A549 (cell line): ENCODE measurements around the gene FAM171A1.

Experiments used
- CTCF ChIP-seq: fragments of >200 bp; sonication (Bioruptor Twin); formaldehyde crosslinking; IDR thresholded peaks from 3 replicates; pipeline ENCODE4 v1.5.1; 2016
- E2F6 ChIP-seq: IDR thresholded peaks from 2 replicates; pipeline ENCODE4 v1.6.1; 2012; ENCODE audit warnings: low read depth, borderline replicate concordance
- EHMT2 ChIP-seq: fragments of 200-600 bp; sonication (generic); IDR thresholded peaks from 2 replicates; pipeline ENCODE4 v1.6.1; 2016; ENCODE audit warnings: antibody characterized with exemption, low read depth, mild to moderate bottlenecking, moderate library complexity
- USF2 ChIP-seq: fragments of 450-650 bp; IDR thresholded peaks from 2 replicates; pipeline ENCODE4 v1.6.1; 2014; ENCODE audit warnings: antibody characterized with exemption

- TF ChIP-seq E2F6 (no peak), EHMT2 (no peak), CTCF (no peak), USF2 (no peak)
These were observed 107.3 kb downstream of the FAM171A1 start for GRCh38 chr10:15263657-15264323.
